ENCODE measurements around the gene LY6G6D.

The LY6G6D gene

DNA sequence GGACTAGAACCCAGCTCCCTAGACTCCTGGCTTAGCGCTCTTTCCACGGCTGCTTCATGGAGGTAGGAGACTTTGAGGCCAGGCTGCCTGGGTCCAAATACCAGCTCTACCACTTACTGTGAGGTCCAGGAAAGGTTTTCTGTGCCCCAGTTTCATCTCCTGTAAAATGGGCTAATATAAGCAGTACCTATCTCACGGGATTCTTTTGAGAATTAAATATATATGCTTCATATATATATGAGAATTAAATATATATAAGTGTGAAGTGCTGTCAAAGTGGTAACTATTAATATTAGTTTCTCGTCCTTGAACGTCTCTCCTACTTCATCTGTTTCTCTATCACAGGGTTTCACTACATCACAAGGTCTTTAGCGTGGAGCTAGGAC is 24.1 kb upstream of the LY6G6D start:
- Histone ChIP-seq H3K36me3 (ENCODE audit: control insufficient read depth, insufficient read depth, low read length) (peaks cover 29% of the 10 kb centered on the region), H3K56ac (ENCODE audit: low read length) (no peak overlapping the region), H3K27ac (ENCODE audit: low read depth, low read length) (peak overlapping the region; percentile 6), H3K23ac (ENCODE audit: low read length) (peak overlapping the region; percentile 66), H3K27me3 (ENCODE audit: insufficient read depth, low read length, poor library complexity) (no peaks in the 10 kb centered on the region), H3K4me1 (ENCODE audit: control insufficient read depth, low read depth, low read length) (peaks cover 8% of the 10 kb centered on the region), H4K8ac (ENCODE audit: low read depth, low read length) (no peak overlapping the region), H3K79me2 (ENCODE audit: control insufficient read depth, insufficient read depth, low read length) (no peaks in the 10 kb centered on the region), H2BK15ac (replicated peaks; ENCODE audit: low read depth) (no peak overlapping the region), H3K4ac (ENCODE audit: low read depth, low read length) (no peak overlapping the region), H4K5ac (ENCODE audit: low read length) (no peak overlapping the region), H2BK5ac (ENCODE audit: low read length) (no peak overlapping the region), H3K9ac (ENCODE audit: low read length) (peak overlapping the region; percentile 44), H2BK120ac (ENCODE audit: low read depth, low read length) (no peak overlapping the region), H3K4me3 (ENCODE audit: low read length) (no peak overlapping the region), H3K4me2 (ENCODE audit: low read length) (no peak overlapping the region), H3K79me1 (ENCODE audit: low read length) (no peaks in the 10 kb centered on the region), H3K18ac (ENCODE audit: low read length) (no peak overlapping the region), H2AK5ac (ENCODE audit: low read length) (no peak overlapping the region)
- no peak for DNase-seq
- no CpG with 5 or more reads among the region's 6 CpGs for WGBS (ENCODE audit: extremely low coverage, insufficient coverage, low lambda C conversion rate)

DNA sequence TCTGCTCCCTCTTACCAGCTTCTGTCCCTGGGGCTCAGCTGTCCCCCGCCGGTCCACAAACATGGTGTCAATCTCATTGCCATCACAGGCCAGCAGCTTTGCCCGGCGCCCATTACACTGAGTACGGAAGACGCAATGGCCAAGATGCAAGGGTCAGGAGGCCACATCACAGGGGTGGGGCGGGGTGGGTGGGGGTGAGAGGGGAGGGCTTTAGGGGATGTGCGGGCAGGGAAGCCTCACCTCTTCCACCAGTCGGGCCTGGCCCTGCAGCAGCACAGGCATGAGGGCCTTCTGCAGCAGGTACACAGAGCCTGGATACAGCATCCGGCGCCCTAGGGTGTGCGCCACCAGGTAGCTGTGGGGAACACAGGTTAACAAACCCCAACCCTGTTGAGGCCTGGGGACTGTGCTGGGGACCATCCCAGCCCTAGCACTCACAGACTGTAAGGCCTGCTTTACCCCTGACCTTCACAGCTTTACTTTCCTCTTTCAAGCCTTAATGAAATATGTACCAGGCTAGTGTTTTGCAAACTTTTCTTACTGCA is 23.5 kb upstream of the LY6G6D start:
- Histone ChIP-seq H2BK15ac (replicated peaks; ENCODE audit: low read depth) (no peak overlapping the region), H3K79me2 (ENCODE audit: control insufficient read depth, insufficient read depth, low read length) (no peaks in the 10 kb centered on the region), H3K9ac (ENCODE audit: low read length) (no peak overlapping the region), H3K79me1 (ENCODE audit: low read length) (no peaks in the 10 kb centered on the region), H3K4me3 (ENCODE audit: low read length) (no peak overlapping the region), H3K4me2 (ENCODE audit: low read length) (no peak overlapping the region), H2AK5ac (ENCODE audit: low read length) (no peak overlapping the region), H3K18ac (ENCODE audit: low read length) (no peak overlapping the region), H3K56ac (ENCODE audit: low read length) (no peak overlapping the region), H4K5ac (ENCODE audit: low read length) (no peak overlapping the region), H3K4ac (ENCODE audit: low read depth, low read length) (no peak overlapping the region), H2BK120ac (ENCODE audit: low read depth, low read length) (no peak overlapping the region), H2BK5ac (ENCODE audit: low read length) (no peak overlapping the region), H4K8ac (ENCODE audit: low read depth, low read length) (no peak overlapping the region), H3K23ac (ENCODE audit: low read length) (no peak overlapping the region), H3K4me1 (ENCODE audit: control insufficient read depth, low read depth, low read length) (peaks cover 8% of the 10 kb centered on the region), H3K36me3 (ENCODE audit: control insufficient read depth, insufficient read depth, low read length) (peaks cover 30% of the 10 kb centered on the region), H3K27me3 (ENCODE audit: insufficient read depth, low read length, poor library complexity) (no peaks in the 10 kb centered on the region), H3K27ac (ENCODE audit: low read depth, low read length) (no peak overlapping the region)
- no CpG with 5 or more reads among the region's 12 CpGs for WGBS (ENCODE audit: extremely low coverage, insufficient coverage, low lambda C conversion rate)
- no peak for DNase-seq

DNA sequence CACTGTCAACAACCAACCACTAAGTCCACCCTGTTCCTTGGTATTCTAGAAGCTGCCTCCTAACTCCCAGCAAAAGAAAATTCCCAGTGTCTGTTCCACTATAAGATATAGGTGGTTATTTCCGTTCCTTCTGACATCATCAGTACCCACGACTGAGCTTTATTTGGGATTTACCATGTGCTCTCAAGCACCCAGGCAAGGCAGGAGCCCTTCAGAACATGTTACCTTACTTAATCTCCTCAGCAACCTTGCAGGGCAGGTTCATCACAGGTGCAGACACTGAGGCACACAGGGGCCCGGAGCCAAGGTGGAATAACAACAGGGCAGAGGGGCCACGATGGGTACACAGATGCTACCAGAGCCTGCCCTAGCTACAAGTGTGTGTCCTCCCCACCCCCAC is 22.8 kb upstream of the LY6G6D start:
- no peak overlapping the region for H3K18ac ChIP-seq (ENCODE audit: low read length)
- no peaks in the 10 kb centered on the region for H3K79me2 ChIP-seq (ENCODE audit: control insufficient read depth, insufficient read depth, low read length)
- no peaks in the 10 kb centered on the region for H3K27me3 ChIP-seq (ENCODE audit: insufficient read depth, low read length, poor library complexity)
- H3K4me2 ChIP-seq (ENCODE audit: low read length): no peak overlapping the region
- no peak overlapping the region for H2BK15ac ChIP-seq (replicated peaks; ENCODE audit: low read depth)
- no peak overlapping the region for H3K4me3 ChIP-seq (ENCODE audit: low read length)
- WGBS (ENCODE audit: extremely low coverage, insufficient coverage, low lambda C conversion rate): no CpG with 5 or more reads among the region's 4 CpGs
- H3K36me3 ChIP-seq (ENCODE audit: control insufficient read depth, insufficient read depth, low read length): peaks cover 32% of the 10 kb centered on the region
- no peak overlapping the region for H2AK5ac ChIP-seq (ENCODE audit: low read length)
- no peaks in the 10 kb centered on the region for H3K79me1 ChIP-seq (ENCODE audit: low read length)
- no peak for DNase-seq
- no peak overlapping the region for H3K9ac ChIP-seq (ENCODE audit: low read length)
- H3K23ac ChIP-seq (ENCODE audit: low read length): no peak overlapping the region
- H4K5ac ChIP-seq (ENCODE audit: low read length): no peak overlapping the region
- H3K27ac ChIP-seq (ENCODE audit: low read depth, low read length): no peak overlapping the region
- H2BK120ac ChIP-seq (ENCODE audit: low read depth, low read length): no peak overlapping the region
- H2BK5ac ChIP-seq (ENCODE audit: low read length): no peak overlapping the region
- no peak overlapping the region for H4K8ac ChIP-seq (ENCODE audit: low read depth, low read length)
- peaks cover 8% of the 10 kb centered on the region for H3K4me1 ChIP-seq (ENCODE audit: control insufficient read depth, low read depth, low read length)
- no peak overlapping the region for H3K56ac ChIP-seq (ENCODE audit: low read length)
- no peak overlapping the region for H3K4ac ChIP-seq (ENCODE audit: low read depth, low read length)

DNA sequence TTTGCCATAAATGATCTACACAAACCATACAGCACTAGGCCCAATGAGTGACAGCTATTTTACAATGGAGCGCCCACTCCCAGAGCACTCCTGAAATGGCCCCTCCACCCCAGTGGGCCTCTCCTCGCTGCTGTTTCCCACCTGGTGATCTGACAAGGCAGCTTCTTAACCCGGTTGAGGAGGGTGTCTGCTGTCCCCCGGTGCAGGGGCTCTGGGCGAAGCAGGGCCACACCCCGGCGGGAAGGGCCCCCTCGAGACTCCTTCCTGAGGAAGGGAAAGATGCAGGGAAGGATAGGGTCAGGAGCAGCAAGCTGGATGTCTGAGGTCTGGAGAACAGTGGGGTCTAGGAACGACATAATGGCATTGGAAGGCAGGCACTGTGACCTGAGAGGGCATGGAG is 22.3 kb upstream of the LY6G6D start:
- no peak overlapping the region for H2BK5ac ChIP-seq (ENCODE audit: low read length)
- no peaks in the 10 kb centered on the region for H3K27me3 ChIP-seq (ENCODE audit: insufficient read depth, low read length, poor library complexity)
- H3K27ac ChIP-seq (ENCODE audit: low read depth, low read length): no peak overlapping the region
- H3K4ac ChIP-seq (ENCODE audit: low read depth, low read length): no peak overlapping the region
- H3K79me2 ChIP-seq (ENCODE audit: control insufficient read depth, insufficient read depth, low read length): peaks cover 3% of the 10 kb centered on the region
- no peak overlapping the region for H3K56ac ChIP-seq (ENCODE audit: low read length)
- no peak for DNase-seq
- no peak overlapping the region for H4K8ac ChIP-seq (ENCODE audit: low read depth, low read length)
- H2BK15ac ChIP-seq (replicated peaks; ENCODE audit: low read depth): no peak overlapping the region
- H3K9ac ChIP-seq (ENCODE audit: low read length): no peak overlapping the region
- peaks cover 8% of the 10 kb centered on the region for H3K4me1 ChIP-seq (ENCODE audit: control insufficient read depth, low read depth, low read length)
- peaks cover 4% of the 10 kb centered on the region for H3K79me1 ChIP-seq (ENCODE audit: low read length)
- no CpG with 5 or more reads among the region's 9 CpGs for WGBS (ENCODE audit: extremely low coverage, insufficient coverage, low lambda C conversion rate)
- H3K36me3 ChIP-seq (ENCODE audit: control insufficient read depth, insufficient read depth, low read length): peaks cover 31% of the 10 kb centered on the region
- H2BK120ac ChIP-seq (ENCODE audit: low read depth, low read length): no peak overlapping the region
- no peak overlapping the region for H2AK5ac ChIP-seq (ENCODE audit: low read length)
- H3K23ac ChIP-seq (ENCODE audit: low read length): no peak overlapping the region
- H3K4me2 ChIP-seq (ENCODE audit: low read length): no peak overlapping the region
- no peak overlapping the region for H3K18ac ChIP-seq (ENCODE audit: low read length)
- H4K5ac ChIP-seq (ENCODE audit: low read length): no peak overlapping the region
- no peak overlapping the region for H3K4me3 ChIP-seq (ENCODE audit: low read length)

DNA sequence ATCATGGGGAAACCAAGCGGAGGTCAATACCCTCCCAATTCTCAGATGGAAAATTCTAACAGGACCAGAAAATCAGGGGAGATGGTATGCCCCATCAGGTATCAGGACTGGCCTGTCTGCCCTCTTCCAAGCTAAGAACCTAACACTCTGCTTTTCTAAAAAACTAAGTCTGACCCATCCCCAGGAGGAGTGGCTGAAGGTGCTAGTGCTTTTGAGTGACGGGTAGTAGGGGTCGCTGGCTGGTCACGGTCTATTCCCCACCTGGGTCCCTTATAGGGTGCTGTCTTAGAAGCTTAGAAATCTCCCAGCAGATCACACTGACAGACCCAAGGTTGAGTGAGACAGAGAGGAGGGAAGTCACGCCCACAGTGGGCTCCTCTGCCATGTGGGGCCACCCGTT is 21.6 kb upstream of the LY6G6D start:
- Histone ChIP-seq H2BK15ac (replicated peaks; ENCODE audit: low read depth) (no peak overlapping the region), H2BK120ac (ENCODE audit: low read depth, low read length) (no peak overlapping the region), H3K4me2 (ENCODE audit: low read length) (no peak overlapping the region), H2BK5ac (ENCODE audit: low read length) (no peak overlapping the region), H2AK5ac (ENCODE audit: low read length) (no peak overlapping the region), H3K23ac (ENCODE audit: low read length) (no peak overlapping the region), H3K27me3 (ENCODE audit: insufficient read depth, low read length, poor library complexity) (no peaks in the 10 kb centered on the region), H3K4me1 (ENCODE audit: control insufficient read depth, low read depth, low read length) (peaks cover 8% of the 10 kb centered on the region), H3K79me2 (ENCODE audit: control insufficient read depth, insufficient read depth, low read length) (peaks cover 3% of the 10 kb centered on the region), H4K5ac (ENCODE audit: low read length) (no peak overlapping the region), H4K8ac (ENCODE audit: low read depth, low read length) (no peak overlapping the region), H3K4ac (ENCODE audit: low read depth, low read length) (no peak overlapping the region), H3K79me1 (ENCODE audit: low read length) (peaks cover 4% of the 10 kb centered on the region), H3K27ac (ENCODE audit: low read depth, low read length) (no peak overlapping the region), H3K4me3 (ENCODE audit: low read length) (no peak overlapping the region), H3K9ac (ENCODE audit: low read length) (no peak overlapping the region), H3K36me3 (ENCODE audit: control insufficient read depth, insufficient read depth, low read length) (peaks cover 26% of the 10 kb centered on the region), H3K56ac (ENCODE audit: low read length) (no peak overlapping the region), H3K18ac (ENCODE audit: low read length) (no peak overlapping the region)
- no peak for DNase-seq
- WGBS (ENCODE audit: extremely low coverage, insufficient coverage, low lambda C conversion rate): no CpG with 5 or more reads among the region's 6 CpGs

DNA sequence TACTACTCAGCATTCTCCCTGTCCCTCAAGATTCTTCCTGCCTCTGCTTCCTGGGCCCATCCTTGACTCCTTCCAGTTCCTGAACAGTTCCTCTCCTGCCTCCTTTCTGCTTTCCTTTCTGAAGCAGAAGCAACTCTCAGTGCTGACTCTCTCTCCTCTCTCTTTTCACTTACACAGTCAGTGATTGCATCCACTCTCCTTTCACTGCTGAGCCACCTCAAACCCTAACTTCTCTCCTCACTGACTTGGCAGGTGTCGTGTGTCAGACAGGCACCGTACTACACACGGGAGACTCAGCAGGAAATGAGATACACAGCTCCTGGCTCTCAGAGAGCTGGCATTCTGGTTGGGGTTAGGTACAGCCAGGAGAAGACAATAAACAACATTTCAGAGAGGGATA is 17.6 kb upstream of the LY6G6D start:
- Histone ChIP-seq H3K4me3 (ENCODE audit: low read length) (no peak overlapping the region), H3K79me1 (ENCODE audit: low read length) (peaks cover 17% of the 10 kb centered on the region), H4K5ac (ENCODE audit: low read length) (no peak overlapping the region), H3K23ac (ENCODE audit: low read length) (no peak overlapping the region), H3K4ac (ENCODE audit: low read depth, low read length) (no peak overlapping the region), H3K18ac (ENCODE audit: low read length) (no peak overlapping the region), H2BK5ac (ENCODE audit: low read length) (no peak overlapping the region), H2AK5ac (ENCODE audit: low read length) (no peak overlapping the region), H2BK120ac (ENCODE audit: low read depth, low read length) (no peak overlapping the region), H3K4me1 (ENCODE audit: control insufficient read depth, low read depth, low read length) (peaks cover 7% of the 10 kb centered on the region), H3K27me3 (ENCODE audit: insufficient read depth, low read length, poor library complexity) (no peaks in the 10 kb centered on the region), H4K8ac (ENCODE audit: low read depth, low read length) (no peak overlapping the region), H3K9ac (ENCODE audit: low read length) (no peak overlapping the region), H3K27ac (ENCODE audit: low read depth, low read length) (no peak overlapping the region), H3K79me2 (ENCODE audit: control insufficient read depth, insufficient read depth, low read length) (peaks cover 17% of the 10 kb centered on the region), H2BK15ac (replicated peaks; ENCODE audit: low read depth) (no peak overlapping the region), H3K4me2 (ENCODE audit: low read length) (no peak overlapping the region), H3K56ac (ENCODE audit: low read length) (no peak overlapping the region), H3K36me3 (ENCODE audit: control insufficient read depth, insufficient read depth, low read length) (peaks cover 15% of the 10 kb centered on the region)
- DNase-seq: no peak
- no CpG with 5 or more reads among the region's 3 CpGs for WGBS (ENCODE audit: extremely low coverage, insufficient coverage, low lambda C conversion rate)

Measured in mesendoderm (in vitro differentiated cells).